Smooth muscle cell (in vitro differentiated cells): ENCODE data around the gene STAT1. TPM values are rescaled to one million over a fixed set of nuclear protein-coding genes. Genes with fewer than 3 reads are reported as not detected.
"Not testable (repeated sequence)": the region's sequence is repeated elsewhere in the genome, so short reads cannot be mapped to it uniquely, and the experiment has no call there.

ENCODE experiments used
- DNase-seq: peaks from one replicate; lab custom pipeline; 2025; ENCODE audit not compliant: unreplicated experiment; lab: John Stamatoyannopoulos, UW
- H2AFZ ChIP-seq: fragments of 200-600 bp; sonication (generic); 2 replicates; pipeline ENCODE4 v1.6.0; 2016; ENCODE audit warnings: antibody characterized with exemption, low read depth, mild to moderate bottlenecking
- H3F3A ChIP-seq: fragments of 200-600 bp; sonication (generic); 2 replicates; pipeline ENCODE4 v1.6.0; 2017; ENCODE audit warnings: antibody characterized with exemption, low read depth
- H3K27ac ChIP-seq: fragments of 200-600 bp; sonication (generic); 2 replicates; pipeline ENCODE4 v1.5.1; 2016; ENCODE audit warnings: low read depth, mild to moderate bottlenecking
- H3K27me3 ChIP-seq: fragments of 200-600 bp; sonication (generic); 2 replicates; pipeline ENCODE4 v1.6.1; 2016; ENCODE audit warnings: low read depth, mild to moderate bottlenecking
- H3K36me3 ChIP-seq: fragments of 200-600 bp; sonication (generic); 2 replicates; pipeline ENCODE4 v1.5.1; 2016; ENCODE audit warnings: low read depth
- H3K4me1 ChIP-seq: fragments of 200-600 bp; sonication (generic); 2 replicates; pipeline ENCODE4 v1.5.1; 2016; ENCODE audit warnings: low read depth
- H3K4me2 ChIP-seq: fragments of 200-600 bp; sonication (generic); 2 replicates; pipeline ENCODE4 v1.6.0; 2016; ENCODE audit warnings: mild to moderate bottlenecking
- H3K4me3 ChIP-seq: fragments of 200-600 bp; sonication (generic); 2 replicates; pipeline ENCODE4 v1.5.1; 2016; ENCODE audit warnings: mild to moderate bottlenecking
- H3K79me2 ChIP-seq: fragments of 200-600 bp; sonication (generic); 2 replicates; pipeline ENCODE4 v1.6.0; 2016; ENCODE audit warnings: low read depth, mild to moderate bottlenecking
- H3K9ac ChIP-seq: fragments of 200-600 bp; sonication (generic); 2 replicates; pipeline ENCODE4 v1.6.0; 2016; ENCODE audit warnings: low read depth
- H3K9me3 ChIP-seq: fragments of 200-600 bp; sonication (generic); replicated peaks from 2 replicates; pipeline ENCODE4 v1.5.1; 2016; ENCODE audit warnings: low read depth
- H4K20me1 ChIP-seq: fragments of 200-600 bp; sonication (generic); 2 replicates; pipeline ENCODE4 v1.6.0; 2016; ENCODE audit warnings: low read depth
- CTCF ChIP-seq: fragments of 200-600 bp; sonication (generic); IDR thresholded peaks from 2 replicates; pipeline ENCODE4 v1.5.1; 2017; ENCODE audit warnings: borderline replicate concordance, mild to moderate bottlenecking, antibody characterized with exemption; ENCODE audit not compliant: insufficient read depth, poor library complexity, severe bottlenecking
- WGBS: methylation state at CpG from one replicate; pipeline ENCODE4 v1.1.7; 2016; ENCODE audit warnings: low lambda C conversion rate; 5-methylcytosine and 5-hydroxymethylcytosine counted together
- polyA plus RNA-seq: library from polyadenylated mRNA; unstranded; fragments of >200 nt; fragmentation: Nextera tagmentation; extraction: Ambion mirVana; gene quantifications from 2 replicates; pipeline ENCODE4 v1.2.1, GENCODE V29; 2016
- total RNA-seq: library from RNA; depleted of rRNA; stranded (reverse); fragments of >200 nt; gene quantifications from 2 replicates; pipeline ENCODE4 v1.2.3, GENCODE V29; 2014

Gene STAT1
- total and polyA plus RNA-seq, 2 experiments from 2014 or later = 30.5 to 66.5 TPM

- Histone ChIP-seq H3K4me1 (no peaks in the 10 kb centered on the region), H3K79me2 (no peaks in the 10 kb centered on the region), H4K20me1 (no peaks in the 10 kb centered on the region), H3K27ac (no peak overlapping the region), H3K27me3 (no peaks in the 10 kb centered on the region), H3K9ac (no peak overlapping the region), H3F3A (no peaks in the 10 kb centered on the region), H3K4me3 (no peak overlapping the region), H2AFZ (no peak overlapping the region), H3K9me3 (no peaks in the 10 kb centered on the region), H3K4me2 (no peak overlapping the region), H3K36me3 (peaks cover 43% of the 10 kb centered on the region)
- 92% methylated on average over 5 of the region's 5 CpGs for WGBS
- TF ChIP-seq CTCF = no peak
- DNase-seq = no peak
Measured at GRCh38 chr2:190996947-190997346, 17.0 kb downstream of the STAT1 start.

DNA sequence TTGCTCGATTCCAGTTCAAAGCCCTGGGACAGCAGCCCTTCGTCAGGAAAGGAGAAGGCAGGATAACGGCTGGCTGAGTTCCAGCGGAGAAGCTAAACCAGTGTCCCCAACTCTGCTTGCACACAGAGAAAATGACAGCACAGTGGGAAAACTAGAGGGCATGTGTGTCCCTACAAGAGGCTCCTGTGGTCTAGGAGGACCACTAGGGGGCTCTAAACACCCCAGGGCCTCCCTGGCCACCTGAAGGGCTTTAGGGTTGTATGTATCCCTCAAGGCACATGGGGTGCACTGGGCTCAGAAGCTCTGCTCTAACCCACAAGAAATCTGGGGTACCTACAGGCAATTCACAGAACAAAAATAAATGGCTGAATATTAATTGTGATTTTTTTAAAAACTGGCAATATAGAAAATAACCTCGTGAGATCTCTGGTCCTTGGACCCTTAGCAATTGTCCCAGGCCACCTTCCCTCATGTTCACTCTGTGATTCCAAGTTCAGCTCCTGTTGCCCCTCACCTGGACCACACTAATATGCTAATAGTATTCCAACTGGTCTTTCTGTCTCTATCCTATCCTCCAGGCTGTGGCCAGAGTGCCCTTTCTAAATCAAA, 17.5 kb downstream of the STAT1 start:
- Histone ChIP-seq H3K9ac (no peak overlapping the region), H3K9me3 (no peaks in the 10 kb centered on the region), H3K4me3 (no peak overlapping the region), H2AFZ (no peak overlapping the region), H3F3A (no peaks in the 10 kb centered on the region), H3K79me2 (no peaks in the 10 kb centered on the region), H3K36me3 (peaks cover 47% of the 10 kb centered on the region), H3K4me2 (no peak overlapping the region), H4K20me1 (no peaks in the 10 kb centered on the region), H3K4me1 (no peaks in the 10 kb centered on the region), H3K27ac (no peak overlapping the region), H3K27me3 (no peaks in the 10 kb centered on the region)
- DNase-seq = no peak
- WGBS = 93% methylated on average over 5 of the region's 5 CpGs
- TF ChIP-seq CTCF = peak; percentile 47

DNA sequence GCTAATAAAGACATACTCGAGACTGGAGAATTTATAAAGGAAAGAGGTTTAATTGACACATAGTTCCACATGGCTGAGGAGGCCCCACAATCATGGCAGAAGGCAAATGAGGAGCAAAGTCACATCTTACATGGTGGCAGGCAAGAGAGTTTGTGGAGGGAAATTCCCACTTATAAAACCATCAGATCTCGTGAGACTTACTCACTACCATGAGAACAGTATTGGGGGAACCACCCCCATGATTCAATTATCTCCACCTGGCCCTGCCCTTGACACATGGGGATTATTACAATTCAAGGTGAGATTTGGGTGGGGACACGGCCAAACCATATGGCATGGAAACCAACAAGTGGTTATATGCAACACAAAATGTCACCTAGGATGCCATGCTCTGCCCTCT, 18.7 kb downstream of the STAT1 start:
- DNase-seq, H3K4me1 ChIP-seq, H3K9me3 ChIP-seq, H3K27ac ChIP-seq, H3K9ac ChIP-seq, H4K20me1 ChIP-seq, H3F3A ChIP-seq, H3K27me3 ChIP-seq, H3K79me2 ChIP-seq, H3K4me2 ChIP-seq, H3K4me3 ChIP-seq, H2AFZ ChIP-seq: not testable (repeated sequence)
- peaks cover 52% of the 10 kb centered on the region for H3K36me3 ChIP-seq
- WGBS = 95% methylated on average over 3 of the region's 3 CpGs

DNA sequence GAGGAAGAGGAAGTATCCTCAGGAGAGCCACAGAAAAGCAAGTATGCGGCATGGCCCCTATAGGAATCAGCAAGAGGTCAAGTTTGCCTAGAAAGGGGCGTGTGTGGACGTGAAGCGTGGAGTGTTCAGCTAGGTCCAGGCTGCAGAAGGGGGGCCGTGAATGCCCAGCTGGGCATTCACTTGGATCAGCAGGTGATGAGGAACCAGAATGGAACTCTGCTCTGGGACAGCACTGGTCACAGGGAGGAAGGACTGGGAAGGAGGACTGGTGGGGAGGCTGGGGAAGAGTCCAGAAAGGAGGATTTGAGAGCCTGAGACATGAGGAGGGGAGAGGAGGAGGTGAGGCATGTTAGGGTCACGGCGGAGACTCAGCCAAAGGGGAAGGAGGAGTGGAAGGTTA, 19.8 kb downstream of the STAT1 start:
- no peaks in the 10 kb centered on the region for H3K79me2 ChIP-seq
- no peak overlapping the region for H2AFZ ChIP-seq
- H3K4me1 ChIP-seq = no peaks in the 10 kb centered on the region
- H3K9ac ChIP-seq = no peak overlapping the region
- no peak for DNase-seq
- TF ChIP-seq CTCF = no peak
- H3K9me3 ChIP-seq = no peaks in the 10 kb centered on the region
- H3K4me2 ChIP-seq = no peak overlapping the region
- H3K36me3 ChIP-seq = peaks cover 58% of the 10 kb centered on the region
- H4K20me1 ChIP-seq = no peaks in the 10 kb centered on the region
- H3K4me3 ChIP-seq = no peak overlapping the region
- no peaks in the 10 kb centered on the region for H3K27me3 ChIP-seq
- no peaks in the 10 kb centered on the region for H3F3A ChIP-seq
- no peak overlapping the region for H3K27ac ChIP-seq
- 98% methylated on average over 7 of the region's 7 CpGs for WGBS
